GM19099 (cell line): ENCODE measurements around the gene ZNF45.

ENCODE experiments used
- POLR2A ChIP-seq: IDR thresholded peaks from 3 replicates; pipeline ENCODE4 v1.6.1; 2011; ENCODE audit warnings: low read depth; ENCODE audit not compliant: insufficient read length; ENCODE audit errors: extremely low read depth

The ZNF45 gene

DNA sequence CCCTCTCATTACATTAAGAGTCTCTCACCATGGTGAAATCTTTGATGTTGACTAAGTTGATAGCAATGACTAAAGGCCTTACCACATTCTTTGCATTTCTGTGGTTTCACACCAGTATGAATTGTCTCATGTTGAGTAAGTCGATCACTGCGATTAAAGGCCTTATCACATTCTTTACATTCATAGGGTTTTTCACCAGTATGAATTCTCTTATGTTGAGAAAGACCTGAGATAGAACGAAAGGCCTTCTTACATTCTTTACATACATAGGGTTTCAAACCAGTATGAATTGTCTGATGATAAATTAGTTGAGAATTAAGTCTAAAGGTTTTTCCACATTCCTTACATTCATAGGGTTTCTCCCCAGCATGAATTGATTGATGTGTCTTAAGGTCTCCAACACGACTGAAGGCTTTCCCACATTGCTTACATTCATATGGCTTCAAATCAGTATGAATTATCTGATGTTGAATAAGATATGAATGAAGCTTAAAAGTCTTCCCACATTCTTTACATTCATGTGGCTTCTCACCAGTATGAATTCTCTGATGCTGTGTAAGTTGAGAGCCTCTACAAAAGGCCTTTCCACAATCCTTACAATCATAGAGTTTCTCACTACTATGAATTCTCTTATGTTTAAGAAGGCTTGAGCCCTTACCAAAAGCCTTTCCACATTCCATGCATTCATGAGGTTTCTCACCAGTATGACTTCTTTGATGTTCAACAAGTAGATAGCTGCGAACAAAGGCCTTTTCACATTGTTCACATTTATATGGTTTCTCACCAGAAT is 62.3 kb downstream of the ZNF45 start:
- TF ChIP-seq POLR2A, result no peak
